Suprapubic skin (tissue), 4 donors: ENCODE data around the gene SLC23A1. TPM values are rescaled to one million over a fixed set of nuclear protein-coding genes. Genes with fewer than 3 reads are reported as not detected.

Experiments used
- DNase-seq, 2 donors: peaks; one replicate each; pipeline ENCODE4 v3.0.0-alpha.2; 2019; ENCODE audit warnings: low spot score in 2 of 2
- H3K27ac ChIP-seq: fragments of 200-600 bp; sonication (generic); one replicate; pipeline ENCODE4 v1.5.1; 2019
- H3K27me3 ChIP-seq: fragments of 200-600 bp; sonication (generic); one replicate; pipeline ENCODE4 v1.5.1; 2019
- H3K36me3 ChIP-seq: fragments of 200-600 bp; sonication (generic); one replicate; pipeline ENCODE4 v1.5.1; 2019
- H3K4me1 ChIP-seq: fragments of 200-600 bp; sonication (generic); one replicate; pipeline ENCODE4 v1.5.1; 2019
- H3K4me3 ChIP-seq: fragments of 200-600 bp; sonication (generic); one replicate; pipeline ENCODE4 v1.5.1; 2019; ENCODE audit warnings: mild to moderate bottlenecking
- H3K9me3 ChIP-seq: fragments of 200-600 bp; sonication (generic); one replicate; pipeline ENCODE4 v1.5.1; 2019
- CTCF ChIP-seq, 2 donors: fragments of 200-600 bp in 1 of 2; fragments of 450-650 bp in 1 of 2; sonication (generic) in 1 of 2; IDR thresholded peaks; one replicate each; pipeline ENCODE4 v1.5.1; 2016 to 2019; ENCODE audit warnings: antibody characterized with exemption in 2 of 2, mild to moderate bottlenecking in 1 of 2, moderate library complexity in 1 of 2
- EP300 ChIP-seq: sonication (generic); formaldehyde crosslinking; IDR thresholded peaks from one replicate; pipeline ENCODE4 v1.6.1; 2017; ENCODE audit warnings: antibody characterized with exemption
- POLR2A ChIP-seq, 2 donors: fragments of 450-650 bp; IDR thresholded peaks; one replicate each; pipeline ENCODE4 v1.6.1; 2017; ENCODE audit warnings: antibody characterized with exemption in 2 of 2, mild to moderate bottlenecking in 2 of 2, moderate library complexity in 2 of 2
- POLR2AphosphoS5 ChIP-seq, 3 donors: sonication (generic); formaldehyde crosslinking; IDR thresholded peaks; one replicate each; pipeline ENCODE4 v1.6.1; 2017; ENCODE audit warnings: antibody characterized with exemption in 3 of 3
- WGBS: methylation state at CpG from one replicate; pipeline ENCODE4 v1.1.5; 2018; 5-methylcytosine and 5-hydroxymethylcytosine counted together
- total RNA-seq, 4 donors: library from RNA; depleted of rRNA; stranded (reverse); fragments of >200 nt; gene quantifications; one replicate each; pipeline ENCODE4 v1.1.0, GENCODE V29; 2016

The SLC23A1 gene
- total RNA-seq, 4 donors from 2014 or later = 2.3 to 6.4 (median 3.0) TPM; not detected in 1

GRCh38 chr5:139371482-139372435, 11.3 kb downstream of the SLC23A1 start:
- DNase-seq = no peak
- Histone ChIP-seq H3K27ac (no peak overlapping the region), H3K27me3 (no peaks in the 10 kb centered on the region), H3K4me3 (no peak overlapping the region), H3K9me3 (no peaks in the 10 kb centered on the region), H3K4me1 (peaks cover 11% of the 10 kb centered on the region), H3K36me3 (peaks cover 57% of the 10 kb centered on the region)
- TF ChIP-seq EP300 = no peak
- TF ChIP-seq POLR2AphosphoS5 (IDR thresholded peaks at IDR 0.05) = no peak
- TF ChIP-seq CTCF (IDR thresholded peaks at IDR 0.05) = no peak
- TF ChIP-seq POLR2A (IDR thresholded peaks at IDR 0.05) = no peak
- 81% methylated on average over 7 of the region's 7 CpGs for WGBS

GRCh38 chr5:139369181-139369580, 13.9 kb downstream of the SLC23A1 start:
- no peak for DNase-seq
- no peak for TF ChIP-seq CTCF (IDR thresholded peaks at IDR 0.05)
- no peak for TF ChIP-seq EP300
- 80% methylated on average over 1 of the region's 1 CpG for WGBS
- H3K27me3 ChIP-seq = no peaks in the 10 kb centered on the region
- no peaks in the 10 kb centered on the region for H3K9me3 ChIP-seq
- peaks cover 10% of the 10 kb centered on the region for H3K4me1 ChIP-seq
- H3K27ac ChIP-seq = no peak overlapping the region
- H3K4me3 ChIP-seq = no peak overlapping the region
- peaks cover 75% of the 10 kb centered on the region for H3K36me3 ChIP-seq

- TF ChIP-seq EP300 (no peak), POLR2A (IDR thresholded peaks at IDR 0.05) (no peak), POLR2AphosphoS5 (IDR thresholded peaks at IDR 0.05) (no peak), CTCF (IDR thresholded peaks at IDR 0.05) (no peak)
- H3K27me3 ChIP-seq = no peaks in the 10 kb centered on the region
- no peak for DNase-seq
- peaks cover 81% of the 10 kb centered on the region for H3K36me3 ChIP-seq
- H3K4me1 ChIP-seq = peaks cover 5% of the 10 kb centered on the region
- H3K4me3 ChIP-seq = no peak overlapping the region
- 80% methylated on average over 2 of the region's 2 CpGs for WGBS
- H3K9me3 ChIP-seq = no peaks in the 10 kb centered on the region
- no peak overlapping the region for H3K27ac ChIP-seq
These were observed 14.5 kb downstream of the SLC23A1 start for GRCh38 chr5:139368613-139369012.

- H3K27ac ChIP-seq = no peak overlapping the region
- no peaks in the 10 kb centered on the region for H3K9me3 ChIP-seq
- peaks cover 58% of the 10 kb centered on the region for H3K36me3 ChIP-seq
- 62% methylated on average over 2 of the region's 2 CpGs for WGBS
- no peak overlapping the region for H3K4me3 ChIP-seq
- H3K4me1 ChIP-seq = no peaks in the 10 kb centered on the region
- H3K27me3 ChIP-seq = no peaks in the 10 kb centered on the region
- no peak for DNase-seq
- no peak for TF ChIP-seq POLR2A (IDR thresholded peaks at IDR 0.05)
- no peak for TF ChIP-seq CTCF (IDR thresholded peaks at IDR 0.05)
- TF ChIP-seq POLR2AphosphoS5 (IDR thresholded peaks at IDR 0.05) = no peak
- no peak for TF ChIP-seq EP300
These were observed 18.6 kb downstream of the SLC23A1 start for GRCh38 chr5:139364466-139364865.

- H3K36me3 ChIP-seq = peaks cover 53% of the 10 kb centered on the region
- no peak for TF ChIP-seq CTCF (IDR thresholded peaks at IDR 0.05)
- no peak for TF ChIP-seq POLR2AphosphoS5 (IDR thresholded peaks at IDR 0.05)
- TF ChIP-seq EP300 = no peak
- no peak for TF ChIP-seq POLR2A (IDR thresholded peaks at IDR 0.05)
- 49% methylated on average over 2 of the region's 2 CpGs for WGBS
- no peaks in the 10 kb centered on the region for H3K9me3 ChIP-seq
- H3K4me1 ChIP-seq = no peaks in the 10 kb centered on the region
- H3K27me3 ChIP-seq = no peaks in the 10 kb centered on the region
- DNase-seq = no peak
- H3K4me3 ChIP-seq = no peak overlapping the region
- H3K27ac ChIP-seq = no peak overlapping the region
These were observed 19.2 kb downstream of the SLC23A1 start for GRCh38 chr5:139363937-139364336.
